PC-9 (cell line): ENCODE data around the gene UVSSA. TPM values are rescaled to one million over a fixed set of nuclear protein-coding genes. Genes with fewer than 3 reads are reported as not detected.

Experiments used
- BruUV-seq: library from RNA; stranded (reverse); fragments of 400-500 nt; replicated peaks from 2 replicates; lab custom pipeline; 2021; lab: Mats Ljungman, UMichigan
- CTCF ChIA-PET: fragments of 300-600 bp; sonication (Branson Sonifier 250); formaldehyde crosslinking; loops from one replicate; lab custom pipeline; 2022; ENCODE audit warnings: antibody characterized with exemption; lab: Charles Lee
- POLR2A ChIA-PET: fragments of 300-600 bp; sonication (Branson Sonifier 250); formaldehyde crosslinking; loops from one replicate; lab custom pipeline; 2022; ENCODE audit warnings: antibody characterized with exemption; ENCODE audit not compliant: unreplicated experiment; lab: Charles Lee
- DNase-seq, 2 experiments: peaks; one replicate each; pipeline versions ENCODE4 v3.0.0 to v3.0.0-alpha.2; 2015 to 2022; ENCODE audit warnings: mixed read lengths in 1 of 2
- H2AFZ ChIP-seq: fragments of 200-600 bp; sonication (generic); 2 replicates; pipeline ENCODE4 v1.8.1; 2017; ENCODE audit warnings: antibody characterized with exemption
- H3F3A ChIP-seq: fragments of 200-600 bp; sonication (generic); 2 replicates; pipeline ENCODE4 v1.8.1; 2017; ENCODE audit warnings: antibody characterized with exemption, mild to moderate bottlenecking, low read depth; ENCODE audit not compliant: insufficient read depth
- H3K27ac ChIP-seq: fragments of 200-600 bp; sonication (generic); 2 replicates; pipeline ENCODE4 v1.6.1; 2016; ENCODE audit warnings: mixed run types
- H3K27me3 ChIP-seq: fragments of 200-600 bp; sonication (generic); 2 replicates; pipeline ENCODE4 v1.6.1; 2016; ENCODE audit warnings: low read depth, mixed run types; ENCODE audit not compliant: insufficient read depth
- H3K36me3 ChIP-seq: fragments of 200-600 bp; sonication (generic); 2 replicates; pipeline ENCODE4 v1.6.1; 2016; ENCODE audit warnings: low read depth, mixed run types
- H3K4me1 ChIP-seq: fragments of 200-600 bp; sonication (generic); replicated peaks from 2 replicates; pipeline ENCODE4 v1.6.1; 2016; ENCODE audit warnings: mixed run types; ENCODE audit not compliant: insufficient read depth
- H3K4me2 ChIP-seq: fragments of 200-600 bp; sonication (generic); 2 replicates; pipeline ENCODE4 v1.6.1; 2017; ENCODE audit warnings: mixed run types
- H3K4me3 ChIP-seq: fragments of 200-600 bp; sonication (generic); 2 replicates; pipeline ENCODE4 v1.6.1; 2016; ENCODE audit warnings: mixed run types
- H3K79me2 ChIP-seq: fragments of 200-600 bp; sonication (generic); 2 replicates; pipeline ENCODE4 v1.6.1; 2017; ENCODE audit warnings: low read depth, mixed run types
- H3K9me2 ChIP-seq: fragments of 200-600 bp; sonication (generic); 2 replicates; pipeline ENCODE4 v1.8.1; 2017; ENCODE audit warnings: mild to moderate bottlenecking; ENCODE audit not compliant: insufficient read depth
- H3K9me3 ChIP-seq: fragments of 200-600 bp; sonication (generic); 2 replicates; pipeline ENCODE4 v1.8.1; 2016; ENCODE audit warnings: low read depth; ENCODE audit not compliant: insufficient read depth
- H4K20me1 ChIP-seq: fragments of 200-600 bp; sonication (generic); 2 replicates; pipeline ENCODE4 v1.8.1; 2017; ENCODE audit not compliant: insufficient read depth
- EZH2 ChIP-seq: fragments of 200-600 bp; sonication (generic); IDR thresholded peaks from 2 replicates; pipeline ENCODE4 v1.8.0; 2017; ENCODE audit warnings: antibody characterized with exemption, low read depth
- intact Hi-C: fragments of 100-400 bp; cut with micrococcal nuclease; formaldehyde crosslinking; loops from one replicate; pipeline ENCODE4 v1.10.0; 2022; ENCODE audit not compliant: unreplicated experiment
- total RNA-seq: library from RNA; stranded (reverse); gene quantifications from 2 replicates; pipeline ENCODE4 v1.2.3, GENCODE V29; 2021
- TF ChIP-seq, protein P1 (sequence below): fragments of 200-600 bp; sonication (generic); conservative IDR thresholded peaks from 2 replicates; pipeline ENCODE4 v1.6.1; 2017; ENCODE audit warnings: mixed run types, antibody characterized with exemption, mild to moderate bottlenecking, moderate library complexity

Gene UVSSA
- total RNA-seq, 1 experiment from 2014 or later = 24.3 TPM

DNA sequence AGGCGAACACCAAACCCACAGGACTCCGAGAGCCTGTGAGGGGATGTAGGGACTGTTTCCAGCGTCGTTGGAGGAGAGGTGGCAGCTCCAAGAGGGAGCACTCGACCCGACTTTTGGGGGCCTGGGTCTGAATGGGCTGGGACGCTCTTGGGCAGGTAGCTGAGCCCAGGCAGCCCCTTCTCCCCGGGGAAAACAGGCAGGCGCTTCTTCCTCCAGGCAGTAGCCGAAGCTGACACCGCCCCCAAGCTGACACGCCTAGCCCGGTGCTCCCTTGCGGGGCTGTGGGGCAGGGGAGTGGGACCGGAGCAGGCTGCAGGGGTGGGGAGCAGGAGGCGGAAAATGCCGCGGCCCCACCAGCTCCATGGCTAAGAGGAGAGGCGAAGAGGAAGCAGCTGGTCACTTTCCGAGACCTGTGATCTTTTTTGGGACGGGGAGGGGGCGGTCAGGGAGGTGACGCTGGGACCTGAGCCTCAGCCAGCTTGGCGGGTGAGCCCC, 55.1 kb downstream of the UVSSA start:
- BruUV-seq = no TSS peak
- intact Hi-C loops = no loop called here
- ChIA-PET POLR2A (no interaction called here), CTCF (no interaction called here)
- Histone ChIP-seq H3K36me3 (no peaks in the 10 kb centered on the region), H3K27ac (no peak overlapping the region), H2AFZ (no peak overlapping the region), H3K4me1 (no peaks in the 10 kb centered on the region), H3K9me3 (no peaks in the 10 kb centered on the region), H3K4me2 (no peak overlapping the region), H3K79me2 (no peaks in the 10 kb centered on the region), H3K9me2 (no peaks in the 10 kb centered on the region), H4K20me1 (no peaks in the 10 kb centered on the region), H3K4me3 (no peak overlapping the region), H3K27me3 (peaks cover 37% of the 10 kb centered on the region), H3F3A (no peaks in the 10 kb centered on the region)
- no peak for DNase-seq
- TF ChIP-seq, protein P1, sequence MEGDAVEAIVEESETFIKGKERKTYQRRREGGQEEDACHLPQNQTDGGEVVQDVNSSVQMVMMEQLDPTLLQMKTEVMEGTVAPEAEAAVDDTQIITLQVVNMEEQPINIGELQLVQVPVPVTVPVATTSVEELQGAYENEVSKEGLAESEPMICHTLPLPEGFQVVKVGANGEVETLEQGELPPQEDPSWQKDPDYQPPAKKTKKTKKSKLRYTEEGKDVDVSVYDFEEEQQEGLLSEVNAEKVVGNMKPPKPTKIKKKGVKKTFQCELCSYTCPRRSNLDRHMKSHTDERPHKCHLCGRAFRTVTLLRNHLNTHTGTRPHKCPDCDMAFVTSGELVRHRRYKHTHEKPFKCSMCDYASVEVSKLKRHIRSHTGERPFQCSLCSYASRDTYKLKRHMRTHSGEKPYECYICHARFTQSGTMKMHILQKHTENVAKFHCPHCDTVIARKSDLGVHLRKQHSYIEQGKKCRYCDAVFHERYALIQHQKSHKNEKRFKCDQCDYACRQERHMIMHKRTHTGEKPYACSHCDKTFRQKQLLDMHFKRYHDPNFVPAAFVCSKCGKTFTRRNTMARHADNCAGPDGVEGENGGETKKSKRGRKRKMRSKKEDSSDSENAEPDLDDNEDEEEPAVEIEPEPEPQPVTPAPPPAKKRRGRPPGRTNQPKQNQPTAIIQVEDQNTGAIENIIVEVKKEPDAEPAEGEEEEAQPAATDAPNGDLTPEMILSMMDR = no peak
- TF ChIP-seq EZH2 = no peak

DNA sequence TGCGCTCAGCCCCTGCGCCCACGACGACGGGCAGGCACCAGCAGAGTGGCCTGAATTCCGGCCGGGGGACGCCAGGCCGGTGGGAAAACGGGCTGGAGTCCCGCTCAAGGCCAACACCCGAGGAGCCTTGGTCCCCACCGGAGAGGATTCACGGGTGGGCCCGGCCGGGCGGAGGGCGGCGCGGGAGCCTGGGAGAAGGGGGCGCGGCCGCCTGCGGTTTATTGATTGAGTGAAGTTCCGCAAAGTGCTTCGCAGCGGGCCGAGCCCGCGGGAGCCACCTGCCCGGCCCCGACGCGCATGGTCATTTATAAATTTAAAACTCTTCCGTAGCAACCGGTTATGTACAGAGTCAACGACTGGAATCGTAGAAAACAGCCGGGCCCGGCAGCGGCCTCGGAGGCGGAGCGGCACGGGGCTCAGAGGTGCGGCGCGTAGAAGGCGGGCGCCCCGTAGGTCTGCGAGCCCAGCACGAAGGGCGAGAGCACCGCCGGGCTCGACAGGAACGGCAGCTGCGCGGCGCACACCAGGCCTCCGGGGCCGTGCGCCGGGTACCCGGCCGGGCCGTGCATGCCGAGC, 55.6 kb downstream of the UVSSA start:
- BruUV-seq = no TSS peak
- H3K27me3 ChIP-seq = peaks cover 35% of the 10 kb centered on the region
- DNase-seq = no peak
- no peak overlapping the region for H3K27ac ChIP-seq
- H2AFZ ChIP-seq = no peak overlapping the region
- ChIA-PET CTCF (no interaction called here), POLR2A (no interaction called here)
- TF ChIP-seq EZH2 = no peak
- TF ChIP-seq, protein P1 = no peak
- no peaks in the 10 kb centered on the region for H4K20me1 ChIP-seq
- H3K9me2 ChIP-seq = no peaks in the 10 kb centered on the region
- H3K36me3 ChIP-seq = no peaks in the 10 kb centered on the region
- H3K4me2 ChIP-seq = no peak overlapping the region
- H3F3A ChIP-seq = no peaks in the 10 kb centered on the region
- no peak overlapping the region for H3K4me3 ChIP-seq
- no peaks in the 10 kb centered on the region for H3K4me1 ChIP-seq
- H3K79me2 ChIP-seq = no peaks in the 10 kb centered on the region
- H3K9me3 ChIP-seq = no peaks in the 10 kb centered on the region
- intact Hi-C loops = no loop called here

DNA sequence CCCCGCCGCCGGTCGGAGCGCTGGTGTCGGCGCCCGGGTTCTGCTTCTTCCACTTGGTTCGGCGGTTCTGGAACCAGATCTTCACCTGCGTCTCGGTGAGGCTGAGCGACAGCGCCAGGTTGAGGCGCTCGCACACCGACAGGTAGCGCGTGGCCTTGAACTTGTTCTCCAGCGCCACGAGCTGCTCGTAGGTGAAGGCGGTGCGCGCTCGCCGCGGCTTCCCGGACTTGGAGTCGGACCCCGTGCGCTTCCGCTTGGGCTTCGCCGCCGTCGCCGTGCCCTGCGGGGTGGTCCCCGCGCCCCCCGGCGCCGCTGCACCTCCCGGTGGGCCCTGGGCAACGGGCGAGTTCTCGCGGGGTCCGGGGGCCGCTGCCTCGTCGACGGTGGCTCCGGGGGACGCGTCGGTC, 56.2 kb downstream of the UVSSA start:
- intact Hi-C loops = no loop called here
- Histone ChIP-seq H3K27me3 (peaks cover 35% of the 10 kb centered on the region), H3K79me2 (no peaks in the 10 kb centered on the region), H3K4me1 (no peaks in the 10 kb centered on the region), H3K9me2 (no peaks in the 10 kb centered on the region), H3K36me3 (no peaks in the 10 kb centered on the region), H3K4me2 (no peak overlapping the region), H3K9me3 (no peaks in the 10 kb centered on the region), H2AFZ (no peak overlapping the region), H3F3A (no peaks in the 10 kb centered on the region), H3K4me3 (no peak overlapping the region), H3K27ac (no peak overlapping the region), H4K20me1 (no peaks in the 10 kb centered on the region)
- DNase-seq = no peak
- ChIA-PET POLR2A (no interaction called here), CTCF (no interaction called here)
- no TSS peak for BruUV-seq
- no peak for TF ChIP-seq EZH2
- TF ChIP-seq, protein P1 = no peak
